NK-92 (cell line): Measurements from ENCODE around the gene YBEY.
"Not testable (repeated sequence)": the region's sequence is repeated elsewhere in the genome, so short reads cannot be mapped to it uniquely, and the experiment has no call there.

ENCODE experiments used
- DNase-seq: peaks from one replicate; lab custom pipeline; 2025; ENCODE audit not compliant: unreplicated experiment; lab: John Stamatoyannopoulos, UW

Gene YBEY

GRCh38 chr21:46285761-46286647 is at the start of gene YBEY:
YBEY (plus strand) TSS chr21:46286342; CDS start chr21:46286914, 572 bp downstream.
- no peak for DNase-seq

- DNase-seq = no peak
Observed at GRCh38 chr21:46237474-46237873, 48.7 kb upstream of the YBEY start.

- DNase-seq = no peak
Observed at GRCh38 chr21:46239817-46240325, 46.3 kb upstream of the YBEY start.

GRCh38 chr21:46241577-46241976 is 44.6 kb upstream of the YBEY start:
- DNase-seq = not testable (repeated sequence)

GRCh38 chr21:46243325-46243724 is 42.8 kb upstream of the YBEY start:
- no peak for DNase-seq

GRCh38 chr21:46243960-46244361 is 42.2 kb upstream of the YBEY start:
- no peak for DNase-seq

- no peak for DNase-seq
Observed at GRCh38 chr21:46244602-46245001, 41.5 kb upstream of the YBEY start.

- no peak for DNase-seq
Observed at GRCh38 chr21:46245213-46245915, 40.8 kb upstream of the YBEY start.

- DNase-seq = no peak
Observed at GRCh38 chr21:46246345-46246744, 39.8 kb upstream of the YBEY start.

GRCh38 chr21:46247699-46248421 is 38.3 kb upstream of the YBEY start:
- DNase-seq = no peak

- DNase-seq = no peak
Observed at GRCh38 chr21:46248422-46248782, 37.7 kb upstream of the YBEY start.

GRCh38 chr21:46248827-46249226 is 37.3 kb upstream of the YBEY start:
- no peak for DNase-seq

- no peak for DNase-seq
Observed at GRCh38 chr21:46250146-46250725, 35.9 kb upstream of the YBEY start.

GRCh38 chr21:46252840-46253239 is 33.3 kb upstream of the YBEY start:
- DNase-seq = no peak

GRCh38 chr21:46253610-46254124 is 32.5 kb upstream of the YBEY start:
- no peak for DNase-seq

- DNase-seq = no peak
Observed at GRCh38 chr21:46254208-46254975, 31.8 kb upstream of the YBEY start.

GRCh38 chr21:46255166-46255565 is 31.0 kb upstream of the YBEY start:
- DNase-seq = no peak

GRCh38 chr21:46255758-46256337 is 30.3 kb upstream of the YBEY start:
- DNase-seq = no peak

GRCh38 chr21:46256501-46256994 is 29.6 kb upstream of the YBEY start:
- no peak for DNase-seq
